ENCODE results near the gene TNFRSF1A. TPM values are rescaled to one million over a fixed set of nuclear protein-coding genes. Genes with fewer than 3 reads are reported as not detected.
A peak's percentile ranks its signal among the peaks of the same experiment; 100 is the strongest.
"Not testable (repeated sequence)": the region's sequence is repeated elsewhere in the genome, so short reads cannot be mapped to it uniquely, and the experiment has no call there.

Gene TNFRSF1A
- total RNA-seq, 1 donor = 174 TPM

- TF ChIP-seq CTCF (IDR thresholded peaks at IDR 0.05; ENCODE audit: insufficient read depth, low read depth, low read length) = no peak
- no peak for DNase-seq (ENCODE audit: low read depth)
- peak overlapping the region; percentile 94 for H3K4me3 ChIP-seq (ENCODE audit: low read depth, low read length)
Observed at GRCh38 chr12:6340745-6341416, 995 bp downstream of the TNFRSF1A start.

GRCh38 chr12:6340032-6340638 is 1.7 kb downstream of the TNFRSF1A start:
- TF ChIP-seq CTCF (IDR thresholded peaks at IDR 0.05; ENCODE audit: insufficient read depth, low read depth, low read length) = no peak
- peak overlapping the region; percentile 94 for H3K4me3 ChIP-seq (ENCODE audit: low read depth, low read length)
- DNase-seq (ENCODE audit: low read depth) = peak; percentile 88

GRCh38 chr12:6338955-6339354 is 2.9 kb downstream of the TNFRSF1A start:
- no peak for TF ChIP-seq CTCF (IDR thresholded peaks at IDR 0.05; ENCODE audit: insufficient read depth, low read depth, low read length)
- DNase-seq (ENCODE audit: low read depth) = no peak
- H3K4me3 ChIP-seq (ENCODE audit: low read depth, low read length) = peak overlapping the region; percentile 94

- H3K4me3 ChIP-seq (ENCODE audit: low read depth, low read length) = peak overlapping the region; percentile 94
- not testable (repeated sequence) for DNase-seq (ENCODE audit: low read depth)
Observed at GRCh38 chr12:6338536-6338935, 3.3 kb downstream of the TNFRSF1A start.

GRCh38 chr12:6337958-6338433 is 3.9 kb downstream of the TNFRSF1A start:
- DNase-seq (ENCODE audit: low read depth) = peak; percentile 33
- no peak for TF ChIP-seq CTCF (IDR thresholded peaks at IDR 0.05; ENCODE audit: insufficient read depth, low read depth, low read length)
- peak overlapping the region; percentile 94 for H3K4me3 ChIP-seq (ENCODE audit: low read depth, low read length)

- TF ChIP-seq CTCF (IDR thresholded peaks at IDR 0.05; ENCODE audit: insufficient read depth, low read depth, low read length) = no peak
- H3K4me3 ChIP-seq (ENCODE audit: low read depth, low read length) = peak overlapping the region; percentile 94
- peak; percentile 61 for DNase-seq (ENCODE audit: low read depth)
Observed at GRCh38 chr12:6336889-6337853, 4.7 kb downstream of the TNFRSF1A start.
